HG03039 (cell line): ENCODE results near the gene SCAANT1.

Experiments used
- ATAC-seq: cut with Tn5 transposase; IDR thresholded peaks from one replicate; pipeline ENCODE4 v1.9.1; 2021; ENCODE audit warnings: mild to moderate bottlenecking, moderate library complexity; ENCODE audit not compliant: unreplicated experiment

SCAANT1 gene

DNA sequence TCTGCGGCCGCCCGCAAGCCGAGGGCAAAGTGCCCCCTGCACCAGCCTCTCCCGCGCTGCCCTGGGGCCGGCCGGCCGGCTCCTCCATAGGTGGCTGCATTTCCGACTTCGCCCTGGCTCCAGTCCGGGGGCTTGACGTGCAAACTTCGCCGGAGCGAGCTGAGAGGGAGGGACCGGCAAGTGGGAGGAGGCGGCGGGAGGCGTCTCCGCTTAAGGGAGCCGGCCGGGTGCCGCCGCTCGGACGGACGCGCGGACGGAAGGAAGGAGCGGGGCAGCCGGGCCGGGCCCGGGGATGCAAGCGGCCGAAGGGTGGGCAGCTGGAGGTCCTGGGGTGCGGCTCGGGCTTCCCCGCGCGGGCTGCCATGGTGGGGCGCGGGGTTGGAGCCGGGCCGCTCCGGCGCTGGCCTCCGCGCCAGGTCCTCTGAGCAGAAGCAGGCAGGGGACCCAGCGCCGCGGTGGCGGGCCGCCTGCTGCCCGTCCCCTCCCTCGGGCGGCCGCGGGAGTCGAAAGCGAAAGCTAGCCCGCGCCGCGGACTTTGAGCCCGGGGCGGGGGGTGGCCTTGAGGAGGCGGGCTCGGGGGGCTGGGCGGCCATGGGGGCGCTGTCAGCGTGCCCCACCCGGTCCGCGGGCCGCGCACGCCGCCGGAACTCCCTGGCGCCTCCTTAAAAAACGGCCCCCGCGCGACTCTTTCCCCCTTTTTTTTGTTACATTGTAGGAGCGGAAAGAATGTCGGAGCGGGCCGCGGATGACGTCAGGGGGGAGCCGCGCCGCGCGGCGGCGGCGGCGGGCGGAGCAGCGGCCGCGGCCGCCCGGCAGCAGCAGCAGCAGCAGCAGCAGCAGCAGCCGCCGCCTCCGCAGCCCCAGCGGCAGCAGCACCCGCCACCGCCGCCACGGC, at the start of gene SCAANT1:
Gene SCAANT1 (minus strand): TSS at position 511 of the 895 bp plus-strand sequence.
- ATAC-seq, result peak; percentile 73

DNA sequence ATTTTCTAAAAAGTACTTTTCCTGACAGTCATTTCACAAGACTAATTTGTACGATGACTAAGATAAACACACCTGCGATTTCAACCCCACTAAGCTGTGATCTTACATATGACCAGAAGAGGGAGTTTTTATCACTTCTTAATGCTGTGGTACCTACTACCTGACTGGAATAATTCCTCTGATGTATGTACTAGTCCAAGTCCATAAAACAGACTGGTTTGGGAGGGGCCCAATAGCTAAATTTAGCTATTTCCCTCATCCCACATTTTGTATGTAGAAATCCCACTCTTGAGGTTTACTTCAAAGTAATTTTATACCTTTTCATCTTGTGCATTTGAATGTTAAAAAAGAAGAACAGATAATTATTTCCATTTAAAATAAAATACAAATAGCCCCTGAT, 49.7 kb upstream of the SCAANT1 start:
- ATAC-seq, result peak; percentile 77

DNA sequence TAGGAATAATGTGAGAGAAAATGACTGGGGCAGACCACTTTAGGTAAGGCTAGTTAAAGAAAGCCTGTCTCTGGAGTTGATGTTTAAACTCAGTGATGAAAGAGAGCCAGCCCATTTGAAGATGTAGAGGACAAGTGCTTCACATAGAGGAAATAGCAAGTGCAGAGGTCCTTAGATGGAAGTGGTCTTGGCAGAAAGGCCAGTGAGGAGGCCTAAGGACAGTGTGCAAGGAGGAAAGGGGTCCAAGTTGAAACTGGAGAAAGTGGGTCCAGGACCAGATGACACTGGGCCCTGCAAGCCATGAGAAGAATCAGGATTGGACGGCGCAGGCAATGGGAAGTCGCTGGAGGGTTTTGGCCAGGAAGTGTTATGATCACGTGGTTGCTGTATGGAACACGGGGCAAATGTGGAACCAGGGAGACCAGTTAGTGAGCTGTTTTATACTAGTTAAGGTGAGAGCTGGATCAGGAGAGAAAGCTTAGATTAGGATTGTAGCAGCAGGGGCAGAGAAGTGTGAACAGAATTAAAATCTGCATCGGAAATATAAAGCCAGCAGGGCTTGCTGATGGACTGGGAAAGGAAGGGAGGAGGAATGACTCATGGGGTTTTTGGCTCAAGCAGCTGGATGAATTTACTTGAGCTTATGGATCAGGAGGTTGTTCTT, 48.0 kb upstream of the SCAANT1 start:
- no peak for ATAC-seq

DNA sequence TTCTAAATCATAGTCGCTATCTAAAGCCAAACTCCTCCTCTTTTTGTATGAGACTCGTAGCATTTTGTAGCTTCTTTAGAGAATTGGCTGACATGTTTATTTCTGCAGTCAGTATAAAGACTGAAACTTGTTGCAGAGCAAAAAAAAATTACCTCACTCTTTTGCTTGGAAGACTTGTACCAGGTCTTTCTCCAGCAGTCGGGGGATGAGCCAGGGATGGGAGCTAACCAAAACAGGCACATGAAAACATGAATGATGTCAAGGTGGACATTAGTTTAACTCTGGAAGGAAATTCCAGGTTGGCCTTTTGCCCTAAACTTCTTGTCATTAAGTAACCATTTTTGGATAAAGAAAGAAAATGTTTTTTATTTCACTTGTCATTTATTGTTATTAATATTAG, 47.0 kb upstream of the SCAANT1 start:
- ATAC-seq, result no peak

DNA sequence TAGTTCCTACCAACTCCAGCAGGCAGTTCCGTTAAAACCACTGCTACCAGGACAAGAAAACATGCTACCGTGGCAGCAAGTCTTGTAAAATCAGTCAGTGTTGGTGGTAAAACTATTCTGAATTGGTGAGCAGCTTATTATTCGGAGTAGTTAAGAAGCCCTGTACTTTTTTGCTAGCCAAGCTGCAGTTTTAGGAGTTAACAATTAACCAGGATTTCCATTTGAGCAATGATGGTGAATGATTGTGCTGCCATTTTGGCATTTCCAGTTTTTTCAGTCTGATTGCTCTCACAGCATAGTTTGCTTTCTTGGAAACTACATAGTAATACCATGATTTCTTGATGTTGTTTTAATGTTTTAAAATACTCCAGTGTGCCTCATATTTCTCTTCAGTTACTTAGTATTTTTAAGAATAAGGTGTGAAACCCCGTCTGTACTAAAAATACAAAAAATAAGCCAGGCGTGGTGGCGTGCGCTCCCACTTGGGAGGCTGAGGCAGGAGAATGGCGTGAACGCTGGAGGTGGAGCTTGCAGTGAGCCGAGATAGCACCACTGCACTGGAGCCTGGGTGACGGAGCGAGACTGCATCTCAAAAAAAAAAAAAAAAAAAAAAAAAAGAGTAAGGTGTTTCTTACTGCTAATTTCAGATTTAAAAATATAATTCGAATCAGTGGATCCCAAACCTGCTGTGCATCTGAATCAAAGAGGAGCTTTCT, 43.8 kb upstream of the SCAANT1 start:
- no peak for ATAC-seq

DNA sequence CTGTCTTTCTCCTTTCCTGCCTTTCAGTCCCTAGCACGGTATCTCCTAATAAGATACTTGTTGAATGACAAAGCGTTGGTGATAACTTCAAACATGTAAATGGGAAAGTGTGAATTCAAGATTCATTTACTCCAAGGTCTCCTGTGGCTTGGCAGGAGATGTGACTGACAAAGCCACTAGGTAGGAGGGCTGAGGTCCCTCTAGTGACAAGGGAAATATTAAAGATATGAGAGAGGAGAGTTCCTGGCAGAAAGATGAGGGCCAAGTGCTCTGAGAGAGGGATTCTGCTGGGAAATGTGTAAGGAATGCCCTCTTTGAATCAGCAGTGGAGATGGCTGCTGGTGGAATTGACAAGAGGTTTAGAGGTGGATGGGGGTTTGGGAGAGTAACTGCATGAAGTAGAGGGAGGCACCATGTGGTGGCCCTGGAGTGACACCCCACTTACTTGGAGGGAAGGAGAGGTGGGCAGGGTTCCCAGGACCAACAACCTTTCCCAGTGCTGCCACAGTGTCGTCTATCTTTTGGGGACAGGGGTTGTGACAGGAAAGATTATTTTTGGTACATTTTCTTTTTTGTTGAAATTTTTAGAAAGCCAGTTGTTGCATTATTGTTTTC, 43.0 kb upstream of the SCAANT1 start:
- ATAC-seq, result no peak

DNA sequence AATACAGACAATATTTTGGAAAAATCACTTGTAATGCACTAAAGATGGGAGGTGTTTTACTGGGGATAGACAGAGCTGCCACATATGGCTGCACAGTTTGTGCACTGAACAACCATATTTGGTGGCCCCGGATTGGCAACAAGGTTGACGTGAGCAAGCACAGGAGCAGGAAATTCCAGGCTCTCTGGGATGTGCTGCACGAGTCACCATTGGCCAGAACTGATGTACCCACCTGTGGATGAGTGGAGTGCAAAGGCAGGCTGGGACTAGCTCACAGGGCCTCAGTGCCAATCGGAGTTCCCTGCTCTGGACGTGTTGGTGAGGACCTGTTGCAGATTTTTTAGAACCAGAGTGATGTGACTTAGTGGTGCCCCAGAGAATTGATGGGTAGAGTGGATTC, 42.0 kb upstream of the SCAANT1 start:
- ATAC-seq, result no peak

DNA sequence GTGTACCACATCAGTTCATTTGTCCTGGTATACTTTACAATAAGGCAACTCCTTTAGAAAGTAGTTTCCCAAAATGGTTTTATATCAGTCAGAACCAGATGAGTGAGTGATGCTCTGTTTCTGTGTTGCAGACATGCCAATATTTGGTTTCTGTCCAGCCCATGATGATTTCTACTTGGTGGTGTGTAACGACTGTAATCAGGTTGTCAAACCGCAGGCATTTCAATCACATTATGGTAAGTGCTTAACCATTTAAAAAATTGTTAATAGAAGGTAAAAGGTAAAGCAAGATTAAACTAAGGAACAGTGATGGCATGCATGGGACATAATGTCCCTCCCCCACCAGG, 40.0 kb upstream of the SCAANT1 start:
- ATAC-seq, result no peak

DNA sequence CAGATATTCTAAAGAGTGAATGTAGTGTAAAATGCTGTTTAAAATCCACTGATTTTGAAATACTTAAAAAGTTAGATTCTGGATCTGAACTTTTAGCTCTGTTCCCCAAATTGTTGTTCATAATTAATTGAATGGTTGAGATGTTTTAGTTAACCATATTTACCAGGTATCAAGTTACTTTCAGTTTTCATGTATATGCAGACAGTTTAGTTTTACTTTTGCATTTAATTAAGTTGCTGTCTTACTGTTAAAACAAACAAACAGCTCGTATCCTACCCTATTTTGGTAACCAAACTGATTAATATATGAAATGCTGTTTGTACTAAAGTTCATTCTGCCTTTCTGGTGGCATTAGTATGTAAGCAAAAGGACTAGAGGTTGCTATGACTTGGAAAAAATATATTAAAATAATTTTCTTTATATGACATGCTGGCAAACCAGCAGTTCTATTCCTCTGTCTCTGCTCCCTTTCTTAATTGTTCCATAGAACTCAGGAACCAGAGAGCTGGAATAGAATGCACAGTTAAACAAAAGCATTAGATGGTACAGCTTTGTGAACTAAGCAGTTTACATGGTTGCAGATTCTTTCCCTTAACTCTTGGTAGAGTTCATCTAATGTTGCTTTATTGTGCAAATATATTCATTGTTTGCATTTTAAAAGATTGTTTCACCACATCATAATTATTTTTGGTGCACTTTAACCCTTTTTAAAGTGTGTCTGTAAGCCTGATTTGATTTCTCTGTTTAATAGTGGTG, 39.5 kb upstream of the SCAANT1 start:
- no peak for ATAC-seq

DNA sequence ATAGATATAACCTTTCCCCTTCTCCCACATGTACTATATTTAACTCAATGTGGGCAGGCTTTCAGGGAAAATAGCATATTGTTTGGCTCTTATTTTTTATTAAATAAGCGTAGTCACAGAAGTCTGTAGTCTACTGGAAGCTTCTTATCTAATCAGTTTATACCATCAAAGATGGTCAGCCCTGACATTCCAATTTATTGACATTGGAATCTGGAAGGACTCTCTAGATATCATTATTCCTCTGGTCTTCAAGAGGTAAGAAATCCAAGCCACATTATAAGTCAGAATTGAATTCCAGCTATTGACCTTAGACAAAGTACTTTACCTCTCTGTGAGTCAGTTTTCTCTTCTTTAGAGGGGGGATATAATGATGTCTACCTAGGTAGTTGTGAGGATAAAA, 38.5 kb upstream of the SCAANT1 start:
- no peak for ATAC-seq

DNA sequence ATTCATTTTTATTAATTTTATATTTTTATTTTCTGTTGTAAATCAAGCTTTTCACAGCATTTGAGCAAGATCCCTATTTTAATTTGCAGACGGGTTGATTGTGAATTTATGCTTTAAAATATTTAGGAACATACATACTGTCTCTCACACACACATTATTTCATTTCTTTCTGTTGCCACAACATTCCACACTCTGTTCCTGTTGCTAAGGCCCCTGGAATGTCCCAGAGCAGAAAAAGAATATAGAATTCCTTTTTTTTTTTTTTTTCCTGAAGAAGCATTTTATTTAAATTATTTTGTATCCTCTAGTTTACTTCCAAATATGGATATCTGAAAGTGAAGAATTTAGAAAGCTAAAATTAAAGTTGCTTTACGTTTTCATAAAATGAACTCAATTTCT, 36.8 kb upstream of the SCAANT1 start:
- ATAC-seq, result no peak

DNA sequence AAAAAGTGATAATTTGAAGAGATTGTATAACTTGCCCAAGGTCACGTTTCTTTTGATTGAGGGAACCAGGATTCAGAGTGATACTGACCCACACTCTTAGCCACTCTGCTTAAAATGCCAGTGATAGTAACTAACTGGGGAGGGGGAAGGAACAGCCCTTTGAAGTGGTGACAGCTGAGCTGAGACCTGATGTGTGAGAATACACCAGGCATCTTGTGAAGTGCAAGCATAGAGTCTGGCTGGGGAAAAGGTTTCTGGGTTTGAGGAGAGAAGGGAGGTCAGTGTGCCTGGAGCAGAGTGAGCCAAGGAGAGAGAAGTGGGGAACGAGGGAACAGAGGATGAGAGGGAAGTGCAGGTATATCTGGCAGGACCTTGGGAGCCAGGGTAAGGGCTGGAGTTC, 35.4 kb upstream of the SCAANT1 start:
- no peak for ATAC-seq

DNA sequence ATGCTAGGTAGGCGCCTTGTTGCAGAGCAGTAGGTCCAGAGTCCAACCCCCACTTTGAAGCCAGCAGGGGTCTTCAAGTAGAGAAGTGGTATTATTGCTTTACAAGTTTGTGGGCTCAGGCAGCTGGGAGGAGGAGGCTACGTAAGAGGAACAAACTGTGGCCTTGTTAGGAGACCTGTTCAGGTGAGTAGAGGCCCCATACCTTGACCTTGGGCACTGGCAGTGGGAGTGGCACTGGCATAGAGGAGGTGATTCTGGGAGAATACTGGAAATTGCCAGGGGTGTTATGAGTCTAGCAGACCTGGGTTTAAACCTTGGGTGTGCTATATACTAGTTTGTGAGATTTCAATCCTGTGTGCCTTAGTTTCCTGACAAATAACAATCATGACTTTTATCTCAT, 34.6 kb upstream of the SCAANT1 start:
- ATAC-seq, result no peak

DNA sequence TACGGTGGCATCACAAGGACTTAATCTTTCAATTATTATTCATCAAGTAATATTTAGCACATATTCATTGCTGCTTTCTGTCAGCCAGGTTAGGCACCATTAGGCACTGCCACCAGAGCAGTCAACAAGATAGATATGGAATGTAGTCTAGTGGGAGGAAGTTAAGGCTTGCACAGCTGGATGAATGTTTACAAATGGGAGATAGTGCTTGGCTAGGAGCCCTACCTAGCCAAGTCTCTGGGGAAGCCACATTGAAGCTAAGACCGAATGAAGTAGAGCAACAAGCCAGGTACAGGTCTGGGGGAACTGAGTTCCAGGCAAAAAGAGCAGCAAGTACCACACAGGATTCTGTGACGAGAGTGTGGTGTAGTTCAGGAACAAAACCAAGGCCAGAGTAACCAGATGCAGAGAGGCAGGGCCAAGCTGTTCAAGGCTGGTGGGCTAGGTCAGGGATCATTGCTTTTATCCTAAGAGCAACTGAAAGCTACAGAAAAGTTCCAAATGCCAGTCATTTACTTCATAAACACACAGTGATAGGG, 33.4 kb upstream of the SCAANT1 start:
- ATAC-seq, result no peak

DNA sequence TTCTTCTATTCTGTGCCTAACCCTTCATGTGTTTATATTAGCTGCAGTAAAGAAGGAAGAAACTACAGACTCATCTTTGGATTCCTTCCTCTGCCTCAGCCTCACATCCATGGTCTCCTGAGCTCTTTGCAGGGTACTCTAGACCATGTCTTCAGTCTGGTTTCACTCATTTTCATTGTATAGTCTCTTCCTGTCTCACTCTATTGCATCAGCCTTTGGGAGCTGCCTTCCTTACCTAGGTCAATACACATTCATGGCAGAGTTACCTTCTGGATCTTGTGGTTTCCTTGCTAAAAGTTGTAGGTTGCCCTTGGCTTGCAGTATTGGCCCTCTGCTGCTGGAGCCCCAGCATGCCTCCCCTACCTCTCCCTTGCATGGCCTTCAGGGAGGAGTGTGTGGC, 31.5 kb upstream of the SCAANT1 start:
- no peak for ATAC-seq

DNA sequence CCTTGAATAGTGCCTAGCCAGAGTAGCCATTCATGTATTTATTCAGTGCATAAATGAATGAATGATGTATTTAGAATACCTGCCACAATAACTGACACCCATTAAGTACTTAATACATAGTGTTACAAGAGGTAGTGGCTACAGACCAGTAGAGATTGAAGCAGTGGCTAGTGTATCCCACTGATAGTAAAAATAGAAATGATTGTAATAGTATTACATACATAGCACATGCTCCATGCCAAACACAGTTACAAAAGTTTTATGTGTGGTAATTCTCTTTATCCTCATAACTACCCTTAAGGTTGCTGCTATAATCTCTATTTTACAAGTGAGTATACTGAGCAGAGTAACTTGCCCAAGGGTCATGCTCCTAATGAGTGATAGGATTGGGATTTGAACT, 30.3 kb upstream of the SCAANT1 start:
- ATAC-seq, result no peak

DNA sequence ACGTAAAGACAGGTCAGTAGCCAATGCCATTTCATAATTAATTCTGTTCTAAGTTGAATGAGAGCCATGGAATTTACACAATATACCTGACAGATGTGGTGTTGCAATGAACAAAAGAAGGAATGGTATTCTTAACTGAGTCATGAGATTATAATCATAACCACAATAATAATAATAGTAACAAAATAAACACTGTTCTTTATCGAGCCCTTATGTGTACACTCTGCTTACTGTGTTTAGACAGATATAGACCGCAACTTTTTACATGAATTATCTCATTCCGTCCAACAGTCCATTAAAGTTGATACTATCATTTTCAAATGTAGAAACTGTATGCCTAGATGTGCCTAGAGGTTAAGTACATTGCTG, 28.2 kb upstream of the SCAANT1 start:
- ATAC-seq, result no peak

DNA sequence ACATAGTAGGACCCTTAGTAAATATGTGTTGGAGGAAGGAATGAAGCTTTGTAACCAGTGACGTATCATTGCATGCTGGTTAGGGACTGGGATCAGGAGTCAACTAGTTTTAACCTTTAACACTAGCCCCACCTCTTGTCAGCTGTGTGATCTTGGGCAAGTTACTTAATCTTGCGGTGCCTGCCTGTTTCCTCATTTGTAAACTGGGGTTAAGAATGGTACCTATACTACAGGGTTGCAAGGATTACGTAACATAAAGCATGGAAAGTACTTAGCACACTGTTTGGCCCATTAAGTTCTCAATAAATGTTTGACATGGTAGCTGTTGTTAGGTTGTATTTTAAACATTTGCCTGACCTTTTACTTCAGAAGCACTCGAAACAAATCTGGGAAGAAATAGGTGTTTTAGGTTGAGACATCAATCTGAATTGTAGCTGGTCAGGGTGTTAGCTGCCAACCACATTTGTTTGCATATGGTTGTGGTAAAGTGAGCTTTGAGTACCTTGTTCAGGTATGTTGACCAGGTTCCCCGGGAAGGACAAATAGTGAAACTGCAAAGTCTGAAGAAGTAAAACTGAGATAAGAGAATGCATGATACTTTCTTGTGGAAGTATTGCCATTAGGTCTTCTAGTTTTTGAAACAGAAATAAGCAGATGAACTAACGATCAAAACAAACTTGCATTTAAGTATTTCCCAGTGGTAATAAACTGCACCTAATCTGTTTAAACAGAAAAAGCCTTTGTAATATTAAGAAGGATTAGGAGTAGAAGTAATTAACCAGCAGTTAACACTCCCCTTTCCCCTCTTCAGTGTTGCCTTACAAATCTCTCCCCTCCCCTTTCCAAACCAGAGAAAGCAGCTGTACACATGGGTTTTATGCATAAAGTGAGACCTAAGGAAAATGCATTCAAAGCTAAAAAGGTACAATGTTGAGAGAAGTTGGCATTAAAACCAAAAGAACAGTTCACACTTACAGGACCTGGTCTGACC, 25.8 kb upstream of the SCAANT1 start:
- peak; percentile 70 for ATAC-seq

DNA sequence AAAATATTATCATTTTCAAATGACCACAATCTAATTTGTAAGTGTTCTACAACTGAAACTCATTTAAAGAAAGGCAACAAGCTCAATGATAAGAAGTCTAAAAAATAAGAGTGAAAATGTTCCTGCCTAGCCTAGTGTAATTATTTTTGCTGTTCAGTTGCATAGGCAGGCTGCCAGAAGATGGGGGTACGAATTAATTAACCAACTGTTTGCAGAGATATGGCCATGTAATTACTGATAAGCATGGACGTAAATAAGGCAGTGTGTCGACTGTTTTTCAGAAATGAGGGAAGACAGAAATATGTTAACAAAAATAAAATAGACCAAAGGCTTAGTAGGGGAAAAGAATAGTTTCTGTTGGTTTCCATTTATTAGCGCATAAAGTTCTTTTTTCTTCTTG, 24.7 kb upstream of the SCAANT1 start:
- no peak for ATAC-seq
